NCI-H1048 (cell line): ENCODE measurements around the gene BOLA2B.
"Not testable (repeated sequence)": the region's sequence is repeated elsewhere in the genome, so short reads cannot be mapped to it uniquely, and the experiment has no call there.

Experiments
- DNase-seq: peaks from one replicate; lab custom pipeline; 2025; lab: John Stamatoyannopoulos, UW

Gene BOLA2B

GRCh38 chr16:30184096-30184890 lies 9.2 kb downstream of the BOLA2B start:
- no peak for DNase-seq

GRCh38 chr16:30183233-30184095 lies 10.0 kb downstream of the BOLA2B start, which contains the start of gene CORO1A:
CORO1A (plus strand) TSS chr16:30183602; CDS start chr16:30185210, 1,608 bp downstream.
- no peak for DNase-seq

GRCh38 chr16:30180741-30181140 lies 12.7 kb downstream of the BOLA2B start:
- DNase-seq, result no peak

- no peak for DNase-seq
These were observed 13.5 kb downstream of the BOLA2B start for GRCh38 chr16:30179931-30180330.

GRCh38 chr16:30179195-30179594 lies 14.3 kb downstream of the BOLA2B start:
- DNase-seq, result no peak

- DNase-seq, result not testable (repeated sequence)
These were observed 16.6 kb downstream of the BOLA2B start for GRCh38 chr16:30176876-30177275.

GRCh38 chr16:30173054-30173453 lies 20.4 kb downstream of the BOLA2B start:
- DNase-seq, result no peak

GRCh38 chr16:30170145-30170544 lies 23.3 kb downstream of the BOLA2B start:
- DNase-seq, result not testable (repeated sequence)

- DNase-seq, result not testable (repeated sequence)
These were observed 24.1 kb downstream of the BOLA2B start for GRCh38 chr16:30169416-30169815.

GRCh38 chr16:30168746-30169145 lies 24.7 kb downstream of the BOLA2B start:
- DNase-seq, result not testable (repeated sequence)

GRCh38 chr16:30166202-30166902 lies 27.1 kb downstream of the BOLA2B start:
- no peak for DNase-seq

- DNase-seq, result no peak
These were observed 29.9 kb downstream of the BOLA2B start for GRCh38 chr16:30163538-30163937.

GRCh38 chr16:30157214-30157613 lies 36.3 kb downstream of the BOLA2B start:
- no peak for DNase-seq

GRCh38 chr16:30155188-30155587 lies 38.3 kb downstream of the BOLA2B start:
- DNase-seq, result no peak

GRCh38 chr16:30152517-30152916 lies 40.9 kb downstream of the BOLA2B start:
- DNase-seq, result no peak

- DNase-seq, result no peak
These were observed 42.4 kb downstream of the BOLA2B start for GRCh38 chr16:30151091-30151490.

GRCh38 chr16:30149250-30149930 lies 44.1 kb downstream of the BOLA2B start:
- no peak for DNase-seq

GRCh38 chr16:30147843-30148510 lies 45.5 kb downstream of the BOLA2B start:
- no peak for DNase-seq

GRCh38 chr16:30145657-30146056 lies 47.8 kb downstream of the BOLA2B start:
- DNase-seq, result no peak

GRCh38 chr16:30144917-30145316 lies 48.5 kb downstream of the BOLA2B start:
- DNase-seq, result no peak

GRCh38 chr16:30144017-30144416 lies 49.4 kb downstream of the BOLA2B start:
- DNase-seq, result no peak
